Neural progenitor cell (in vitro differentiated cells): ENCODE data around the gene LHFPL2. TPM values are rescaled to one million over a fixed set of nuclear protein-coding genes. Genes with fewer than 3 reads are reported as not detected.

Source experiments
- DNase-seq: peaks from one replicate; pipeline ENCODE4 v3.0.0-alpha.2; 2016; ENCODE audit warnings: low spot score
- H2AFZ ChIP-seq: fragments of 200-600 bp; sonication (generic); replicated peaks from 2 replicates; pipeline ENCODE4 v1.6.1; 2016; ENCODE audit warnings: antibody characterized with exemption
- H3F3A ChIP-seq: fragments of 200-600 bp; sonication (generic); 2 replicates; pipeline ENCODE4 v1.6.1; 2016; ENCODE audit warnings: antibody characterized with exemption, low read depth
- H3K27ac ChIP-seq: fragments of 200-600 bp; sonication (generic); 2 replicates; pipeline ENCODE4 v1.5.1; 2016; ENCODE audit warnings: mild to moderate bottlenecking
- H3K27me3 ChIP-seq: fragments of 200-600 bp; sonication (generic); 2 replicates; pipeline ENCODE4 v1.6.1; 2016; ENCODE audit warnings: mild to moderate bottlenecking, moderate library complexity
- H3K36me3 ChIP-seq: fragments of 200-600 bp; sonication (generic); 2 replicates; pipeline ENCODE4 v1.5.1; 2016
- H3K4me1 ChIP-seq: fragments of 200-600 bp; sonication (generic); 2 replicates; pipeline ENCODE4 v1.6.1; 2016; ENCODE audit warnings: mixed run types
- H3K4me2 ChIP-seq: fragments of 200-600 bp; sonication (generic); 2 replicates; pipeline ENCODE4 v1.6.1; 2016
- H3K4me3 ChIP-seq: fragments of 200-600 bp; sonication (generic); 2 replicates; pipeline ENCODE4 v1.5.1; 2016
- H3K79me2 ChIP-seq: fragments of 200-600 bp; sonication (generic); 2 replicates; pipeline ENCODE4 v1.6.1; 2016; ENCODE audit warnings: low read depth
- H3K9ac ChIP-seq: fragments of 200-600 bp; sonication (generic); 2 replicates; pipeline ENCODE4 v1.6.1; 2016
- H3K9me3 ChIP-seq: fragments of 200-600 bp; sonication (generic); 2 replicates; pipeline ENCODE4 v1.5.1; 2016; ENCODE audit warnings: low read depth
- H4K20me1 ChIP-seq: fragments of 200-600 bp; sonication (generic); 2 replicates; pipeline ENCODE4 v1.6.1; 2016; ENCODE audit warnings: low read depth
- H3K27ac Mint-ChIP-seq: 3 replicates; pipeline ENCODE4 v1.8.0; 2021; ENCODE audit warnings: mixed read lengths
- H3K27me3 Mint-ChIP-seq: 2 replicates; pipeline ENCODE4 v1.8.0; 2022; ENCODE audit warnings: low read depth, mild to moderate bottlenecking, inconsistent platforms, moderate library complexity, mixed read lengths; ENCODE audit not compliant: insufficient read depth
- H3K36me3 Mint-ChIP-seq: 3 replicates; pipeline ENCODE4 v1.8.0; 2021; ENCODE audit warnings: mixed read lengths
- H3K4me1 Mint-ChIP-seq: 3 replicates; pipeline ENCODE4 v1.8.0; 2021; ENCODE audit warnings: mixed read lengths
- H3K4me3 Mint-ChIP-seq: 3 replicates; pipeline ENCODE4 v1.8.0; 2021; ENCODE audit warnings: mild to moderate bottlenecking, moderate library complexity, mixed read lengths
- H3K9me3 Mint-ChIP-seq: 3 replicates; pipeline ENCODE4 v1.8.0; 2020; ENCODE audit warnings: mixed read lengths
- CTCF ChIP-seq: fragments of 200-600 bp; sonication (generic); IDR thresholded peaks from 2 replicates; pipeline ENCODE4 v1.5.1; 2017; ENCODE audit warnings: antibody characterized with exemption, mild to moderate bottlenecking
- EZH2 ChIP-seq: fragments of 200-600 bp; sonication (generic); IDR thresholded peaks from 2 replicates; pipeline ENCODE4 v1.6.1; 2017; ENCODE audit warnings: antibody characterized with exemption, mild to moderate bottlenecking, moderate library complexity
- EZH2phosphoT487 ChIP-seq: fragments of 200-600 bp; sonication (generic); IDR thresholded peaks from 2 replicates; pipeline ENCODE4 v1.6.1; 2017; ENCODE audit warnings: antibody characterized with exemption
- total RNA-seq: library from RNA; depleted of rRNA; stranded (reverse); fragments of >200 nt; gene quantifications from 2 replicates; pipeline ENCODE4 v1.2.3, GENCODE V29; 2015; ENCODE audit warnings: low replicate concordance

Gene LHFPL2
- total RNA-seq, 1 donor from 2014 or later, result 21.1 TPM

GRCh38 chr5:78483809-78484521 lies 164.6 kb downstream of the LHFPL2 start:
- no peak for TF ChIP-seq EZH2phosphoT487
- TF ChIP-seq EZH2, result no peak
- TF ChIP-seq CTCF, result no peak
- Histone ChIP-seq H3K27me3 (no peaks in the 10 kb centered on the region), H3F3A (no peaks in the 10 kb centered on the region), H3K27ac (no peak overlapping the region), H3K79me2 (no peaks in the 10 kb centered on the region), H3K4me2 (no peak overlapping the region), H4K20me1 (no peaks in the 10 kb centered on the region), H3K4me3 (no peak overlapping the region), H3K9ac (no peak overlapping the region), H3K4me1 (no peaks in the 10 kb centered on the region), H3K9me3 (no peaks in the 10 kb centered on the region), H3K36me3 (no peaks in the 10 kb centered on the region), H2AFZ (no peak overlapping the region)
- Mint-ChIP-seq H3K36me3 (peaks cover 19% of the 10 kb centered on the region), H3K27me3 (peaks cover 2% of the 10 kb centered on the region), H3K27ac (no peak overlapping the region), H3K4me3 (no peak overlapping the region), H3K4me1 (peaks cover 4% of the 10 kb centered on the region), H3K9me3 (no peaks in the 10 kb centered on the region)
- no peak for DNase-seq

- no peak for TF ChIP-seq EZH2phosphoT487
- TF ChIP-seq EZH2, result no peak
- TF ChIP-seq CTCF, result no peak
- H3K36me3 Mint-ChIP-seq, result peaks cover 10% of the 10 kb centered on the region
- no peak overlapping the region for H3K27ac ChIP-seq
- no peaks in the 10 kb centered on the region for H3K4me1 ChIP-seq
- H3K79me2 ChIP-seq, result no peaks in the 10 kb centered on the region
- no peak overlapping the region for H3K9ac ChIP-seq
- H3K27me3 Mint-ChIP-seq, result peaks cover 2% of the 10 kb centered on the region
- H3K4me1 Mint-ChIP-seq, result peaks cover 4% of the 10 kb centered on the region
- H3K4me2 ChIP-seq, result no peak overlapping the region
- H4K20me1 ChIP-seq, result no peaks in the 10 kb centered on the region
- no peaks in the 10 kb centered on the region for H3K27me3 ChIP-seq
- no peak overlapping the region for H3K4me3 ChIP-seq
- no peaks in the 10 kb centered on the region for H3K9me3 Mint-ChIP-seq
- H3F3A ChIP-seq, result no peaks in the 10 kb centered on the region
- no peaks in the 10 kb centered on the region for H3K9me3 ChIP-seq
- H3K4me3 Mint-ChIP-seq, result no peak overlapping the region
- DNase-seq, result no peak
- H3K27ac Mint-ChIP-seq, result no peak overlapping the region
- H3K36me3 ChIP-seq, result no peaks in the 10 kb centered on the region
- H2AFZ ChIP-seq, result no peak overlapping the region
Observed at GRCh38 chr5:78482948-78483347, 165.6 kb downstream of the LHFPL2 start.

DNA sequence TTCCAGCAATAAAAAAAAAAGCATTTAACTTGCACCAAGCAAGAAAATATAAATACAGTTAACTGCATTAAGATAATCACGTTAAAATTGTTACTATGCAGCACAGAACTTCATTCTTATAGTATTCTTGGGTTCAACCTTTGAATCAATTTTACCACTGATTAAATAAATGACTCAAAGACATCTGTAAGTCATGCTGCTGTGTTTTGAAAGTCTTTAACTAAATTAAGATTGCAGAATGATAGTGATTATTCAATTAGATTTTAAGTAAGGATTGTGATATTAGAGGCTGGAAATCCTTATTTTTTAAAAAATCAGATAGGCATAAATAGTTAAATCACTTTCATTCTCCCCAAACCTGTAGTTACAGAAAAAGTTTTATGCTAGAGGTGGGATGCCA lies 171.8 kb downstream of the LHFPL2 start:
- Histone ChIP-seq H3F3A (no peaks in the 10 kb centered on the region), H3K9me3 (no peaks in the 10 kb centered on the region), H3K36me3 (peaks cover 6% of the 10 kb centered on the region), H3K79me2 (no peaks in the 10 kb centered on the region), H3K9ac (no peak overlapping the region), H2AFZ (no peak overlapping the region), H3K27ac (no peak overlapping the region), H3K4me3 (no peak overlapping the region), H3K27me3 (no peaks in the 10 kb centered on the region), H3K4me2 (no peak overlapping the region), H3K4me1 (no peaks in the 10 kb centered on the region), H4K20me1 (no peaks in the 10 kb centered on the region)
- Mint-ChIP-seq H3K9me3 (no peaks in the 10 kb centered on the region), H3K27ac (no peak overlapping the region), H3K36me3 (peaks cover 2% of the 10 kb centered on the region), H3K4me1 (no peaks in the 10 kb centered on the region), H3K27me3 (no peaks in the 10 kb centered on the region), H3K4me3 (no peak overlapping the region)
- no peak for DNase-seq
- TF ChIP-seq EZH2 (no peak), CTCF (no peak), EZH2phosphoT487 (no peak)
